Measurements from ENCODE around the gene TMEM190. TPM values are rescaled to one million over a fixed set of nuclear protein-coding genes. Genes with fewer than 3 reads are reported as not detected.

TMEM190 gene
- total and polyA plus RNA-seq, 3 donors from 2014 or later = 12.9 to 35.4 (median 19.2) TPM

DNA sequence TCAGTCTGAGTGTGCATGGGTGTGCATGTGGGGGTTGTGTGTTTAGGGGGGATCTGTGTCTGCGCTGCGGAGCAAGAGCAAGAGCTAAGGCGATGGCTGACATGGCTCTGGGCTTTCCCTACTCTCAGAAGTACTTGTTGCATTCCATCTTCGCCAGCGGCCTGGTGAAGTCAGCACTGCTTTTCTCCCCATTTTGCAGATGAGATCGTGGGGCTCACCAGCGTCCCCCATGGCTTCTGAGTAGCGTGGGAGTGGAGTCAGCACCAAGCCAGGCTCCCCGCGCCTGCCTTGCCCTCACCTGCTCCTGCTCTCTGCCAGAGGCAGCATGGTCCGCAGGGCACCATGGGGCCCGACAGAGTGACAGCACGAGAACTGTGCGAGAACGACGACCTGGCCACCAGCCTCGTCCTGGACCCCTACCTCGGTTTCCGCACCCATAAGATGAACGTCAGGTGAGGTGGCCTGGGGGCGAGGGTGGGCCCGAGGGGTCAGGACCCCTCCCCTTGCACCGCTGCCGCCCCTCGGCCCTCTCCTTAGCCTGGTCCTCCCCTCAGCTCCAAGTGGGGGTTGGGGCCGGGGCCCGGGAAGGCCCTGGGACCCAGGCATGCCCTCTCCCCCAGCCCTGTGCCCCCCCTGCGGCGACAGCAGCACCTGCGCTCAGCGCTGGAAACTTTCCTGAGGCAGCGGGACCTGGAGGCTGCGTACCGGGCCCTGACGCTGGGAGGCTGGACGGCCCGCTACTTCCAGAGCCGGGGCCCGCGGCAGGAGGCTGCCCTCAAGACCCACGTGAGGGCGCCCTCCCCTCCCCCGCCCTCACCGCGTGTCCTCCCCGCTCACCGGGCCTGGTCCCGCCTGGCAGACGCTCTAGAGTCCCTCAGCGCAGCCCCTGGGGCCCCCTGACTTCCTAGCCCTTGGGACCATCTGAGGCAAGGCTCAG is 34.8 kb upstream of the TMEM190 start:
- no peak for DNase-seq
- Histone ChIP-seq H3K36me3 (ENCODE audit: low read depth, missing control alignments) (no peaks in the 10 kb centered on the region), H3K27ac (no peak overlapping the region), H3K4me1 (peaks cover 20% of the 10 kb centered on the region), H3K9me3 (no peaks in the 10 kb centered on the region), H3K4me3 (no peak overlapping the region), H3K27me3 (no peaks in the 10 kb centered on the region)
- WGBS, 2 donors = 79 to 84% methylated on average over 16 to 50 of the region's 50 CpGs
- TF ChIP-seq POLR2A (IDR thresholded peaks at IDR 0.05) = no peak
- TF ChIP-seq, protein P1, sequence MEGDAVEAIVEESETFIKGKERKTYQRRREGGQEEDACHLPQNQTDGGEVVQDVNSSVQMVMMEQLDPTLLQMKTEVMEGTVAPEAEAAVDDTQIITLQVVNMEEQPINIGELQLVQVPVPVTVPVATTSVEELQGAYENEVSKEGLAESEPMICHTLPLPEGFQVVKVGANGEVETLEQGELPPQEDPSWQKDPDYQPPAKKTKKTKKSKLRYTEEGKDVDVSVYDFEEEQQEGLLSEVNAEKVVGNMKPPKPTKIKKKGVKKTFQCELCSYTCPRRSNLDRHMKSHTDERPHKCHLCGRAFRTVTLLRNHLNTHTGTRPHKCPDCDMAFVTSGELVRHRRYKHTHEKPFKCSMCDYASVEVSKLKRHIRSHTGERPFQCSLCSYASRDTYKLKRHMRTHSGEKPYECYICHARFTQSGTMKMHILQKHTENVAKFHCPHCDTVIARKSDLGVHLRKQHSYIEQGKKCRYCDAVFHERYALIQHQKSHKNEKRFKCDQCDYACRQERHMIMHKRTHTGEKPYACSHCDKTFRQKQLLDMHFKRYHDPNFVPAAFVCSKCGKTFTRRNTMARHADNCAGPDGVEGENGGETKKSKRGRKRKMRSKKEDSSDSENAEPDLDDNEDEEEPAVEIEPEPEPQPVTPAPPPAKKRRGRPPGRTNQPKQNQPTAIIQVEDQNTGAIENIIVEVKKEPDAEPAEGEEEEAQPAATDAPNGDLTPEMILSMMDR (IDR thresholded peaks at IDR 0.05) = no peak
- intact Hi-C loops (cut with DNase I; ENCODE audit: low total_unique reads) = loop anchor here (5.0 kb wide), 1 partner anchor 40 kb away; the partner anchor contains the start of gene TMEM238

DNA sequence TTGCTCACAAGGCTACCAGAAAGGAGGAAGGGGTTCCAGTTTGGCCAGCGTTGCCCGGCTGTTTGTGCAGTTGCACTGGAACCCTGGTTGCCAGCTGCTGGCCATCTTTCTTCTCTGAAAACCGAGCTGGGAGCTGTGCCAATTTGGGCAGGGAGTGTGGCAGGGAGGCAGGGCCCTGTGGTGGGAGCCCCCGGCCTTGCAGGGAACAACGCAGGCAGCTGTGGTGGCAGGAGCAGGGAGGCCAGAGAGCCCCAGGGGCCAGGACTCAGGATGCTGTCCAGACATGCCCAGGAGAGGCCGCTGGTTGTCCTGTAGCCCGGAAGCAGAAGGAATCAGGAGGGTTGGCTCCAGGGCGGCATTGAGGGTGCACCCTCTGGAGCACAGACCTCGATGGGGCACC is 32.2 kb upstream of the TMEM190 start:
- H3K36me3 ChIP-seq (ENCODE audit: low read depth, missing control alignments) = no peaks in the 10 kb centered on the region
- H3K27me3 ChIP-seq = no peaks in the 10 kb centered on the region
- 78 to 79% methylated on average over 6 to 9 of the region's 9 CpGs for WGBS, 2 donors
- peak; percentile 45 for DNase-seq
- H3K27ac ChIP-seq = no peak overlapping the region
- H3K4me3 ChIP-seq = no peak overlapping the region
- H3K9me3 ChIP-seq = no peaks in the 10 kb centered on the region
- peaks cover 16% of the 10 kb centered on the region for H3K4me1 ChIP-seq
- intact Hi-C loops (cut with DNase I; ENCODE audit: low total_unique reads) = loop anchor here (5.0 kb wide), 1 partner anchor 38 kb away; the partner anchor contains the start of gene TMEM238
- no peak for TF ChIP-seq POLR2A (IDR thresholded peaks at IDR 0.05)
- TF ChIP-seq, protein P1 (IDR thresholded peaks at IDR 0.05) = no peak

DNA sequence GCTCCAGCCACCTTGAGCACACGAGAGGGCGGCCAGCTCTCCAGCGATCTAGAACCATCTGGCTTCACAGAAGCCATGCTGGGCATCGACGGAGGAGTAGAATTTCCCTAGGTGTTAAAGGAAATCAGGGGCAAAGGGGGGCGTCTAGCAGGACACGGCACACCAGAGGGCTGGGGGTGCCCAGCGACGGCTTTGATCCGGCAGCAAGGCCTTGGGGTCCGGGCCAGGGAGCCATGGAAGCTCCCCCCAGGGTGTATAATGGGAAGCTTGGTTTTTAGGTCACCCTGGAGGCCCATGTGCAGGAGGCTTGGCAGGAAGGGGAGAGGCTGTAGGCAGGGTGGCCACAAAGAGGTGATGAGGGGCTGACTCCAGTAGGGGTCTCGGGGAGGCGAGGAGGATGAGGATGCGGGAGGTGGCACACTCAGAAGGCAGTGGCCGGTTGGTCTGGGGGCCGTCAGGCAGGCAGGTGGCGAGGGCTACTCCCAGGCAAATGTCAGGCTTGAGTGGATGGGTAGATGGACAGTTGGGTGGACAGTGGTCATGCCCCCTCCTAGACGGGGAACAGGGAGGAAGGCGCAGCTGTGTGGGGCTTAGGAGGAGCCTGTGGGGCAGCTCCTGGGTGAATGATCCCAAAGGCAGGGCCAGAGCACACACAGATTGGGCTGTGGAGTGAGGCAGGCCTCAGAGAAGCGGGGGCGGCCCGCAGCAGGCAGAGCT is 31.4 kb upstream of the TMEM190 start:
- no peaks in the 10 kb centered on the region for H3K36me3 ChIP-seq (ENCODE audit: low read depth, missing control alignments)
- intact Hi-C loops (cut with DNase I; ENCODE audit: low total_unique reads) = no loop called here
- no peak overlapping the region for H3K27ac ChIP-seq

DNA sequence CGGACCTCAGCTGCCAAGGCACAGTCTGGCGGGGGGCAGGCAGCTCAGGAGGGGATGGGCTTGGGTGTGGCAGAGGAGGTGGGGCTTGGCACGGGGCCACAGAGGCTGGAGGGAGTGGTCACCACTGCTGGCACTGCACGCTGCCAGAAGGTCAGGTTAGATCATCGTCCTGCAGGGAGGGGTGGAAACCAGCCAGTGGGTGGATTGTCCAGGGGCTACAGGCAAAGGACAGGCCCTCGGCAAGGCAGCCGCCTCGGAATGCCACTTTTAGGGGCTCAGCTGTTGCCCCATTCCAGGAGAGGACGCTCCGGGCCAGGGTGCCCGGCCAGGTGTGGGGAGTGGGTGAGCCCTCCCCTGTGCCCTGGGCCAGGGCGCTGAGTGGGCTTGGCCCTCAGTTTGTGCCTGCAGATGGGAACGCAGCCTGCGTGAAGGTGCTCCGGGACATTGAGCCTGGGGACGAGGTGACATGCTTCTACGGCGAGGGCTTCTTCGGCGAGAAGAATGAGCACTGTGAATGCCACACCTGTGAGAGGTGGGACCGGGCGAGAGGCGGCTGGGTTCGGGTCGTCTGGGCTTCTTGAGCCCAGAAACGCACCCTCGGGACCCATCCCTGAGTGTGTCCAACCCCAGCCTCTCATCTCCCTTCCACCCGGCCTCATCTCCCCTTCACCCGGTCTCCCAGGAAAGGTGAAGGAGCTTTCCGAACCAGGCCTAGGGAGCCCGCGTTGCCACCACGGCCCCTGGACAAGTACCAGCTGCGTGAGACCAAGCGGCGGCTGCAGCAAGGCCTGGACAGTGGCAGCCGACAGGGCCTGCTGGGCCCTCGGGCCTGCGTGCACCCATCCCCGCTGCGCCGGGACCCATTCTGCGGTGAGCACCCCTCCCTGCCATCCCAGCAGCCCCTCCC is 30.6 kb upstream of the TMEM190 start:
- TF ChIP-seq, protein P1 (IDR thresholded peaks at IDR 0.05) = no peak
- TF ChIP-seq POLR2A (IDR thresholded peaks at IDR 0.05) = no peak
- Histone ChIP-seq H3K27me3 (no peaks in the 10 kb centered on the region), H3K9me3 (no peaks in the 10 kb centered on the region), H3K36me3 (ENCODE audit: low read depth, missing control alignments) (no peaks in the 10 kb centered on the region), H3K4me3 (no peak overlapping the region), H3K27ac (no peak overlapping the region), H3K4me1 (peaks cover 7% of the 10 kb centered on the region)
- peak; percentile 33 for DNase-seq
- WGBS, 2 donors = 80 to 87% methylated on average over 10 to 43 of the region's 43 CpGs
- intact Hi-C loops (cut with DNase I; ENCODE audit: low total_unique reads) = no loop called here

More for the DNA sequence above, 31.4 kb upstream of the TMEM190 start:
- no peak for DNase-seq
- Histone ChIP-seq H3K27me3 (no peaks in the 10 kb centered on the region), H3K9me3 (no peaks in the 10 kb centered on the region), H3K4me3 (no peak overlapping the region), H3K4me1 (peaks cover 15% of the 10 kb centered on the region)
- WGBS, 2 donors = 87 to 88% methylated on average over 17 to 22 of the region's 22 CpGs
- no peak for TF ChIP-seq POLR2A (IDR thresholded peaks at IDR 0.05)
